Endodermal cell (in vitro differentiated cells): ENCODE data around the gene CPED1. TPM values are rescaled to one million over a fixed set of nuclear protein-coding genes. Genes with fewer than 3 reads are reported as not detected.
"Not testable (repeated sequence)": the region's sequence is repeated elsewhere in the genome, so short reads cannot be mapped to it uniquely, and the experiment has no call there.

ENCODE experiments used
- DNase-seq: peaks from one replicate; pipeline ENCODE4 v3.0.0-alpha.2; 2017
- H3K27ac ChIP-seq: 2 replicates; pipeline ENCODE4 v1.5.1; 2013; ENCODE audit warnings: mild to moderate bottlenecking, low read depth, low read length, moderate library complexity
- H3K27me3 ChIP-seq: 2 replicates; pipeline ENCODE4 v1.6.1; 2013; ENCODE audit warnings: mild to moderate bottlenecking, low read length, moderate library complexity; ENCODE audit not compliant: insufficient read depth, control insufficient read depth, poor library complexity, severe bottlenecking
- H3K36me3 ChIP-seq: 2 replicates; pipeline ENCODE4 v1.7.0; 2013; ENCODE audit warnings: mild to moderate bottlenecking, low read length, moderate library complexity; ENCODE audit not compliant: control insufficient read depth, insufficient read depth
- H3K4me1 ChIP-seq: one replicate; pipeline ENCODE4 v1.7.0; 2013; ENCODE audit warnings: low read length; ENCODE audit not compliant: control insufficient read depth, insufficient read depth
- H3K4me3 ChIP-seq: 2 replicates; pipeline ENCODE4 v1.5.1; 2013; ENCODE audit warnings: mild to moderate bottlenecking, low read length, moderate library complexity
- H3K9ac ChIP-seq: 2 replicates; pipeline ENCODE4 v1.6.1; 2013; ENCODE audit warnings: mild to moderate bottlenecking, low read length, moderate library complexity; ENCODE audit not compliant: poor library complexity, severe bottlenecking; ENCODE audit errors: extremely low read depth
- H3K9me3 ChIP-seq: 2 replicates; pipeline ENCODE4 v1.6.1; 2013; ENCODE audit warnings: mild to moderate bottlenecking, low read length, moderate library complexity; ENCODE audit not compliant: control insufficient read depth
- H3K27ac Mint-ChIP-seq: 2 replicates; pipeline ENCODE4 v1.8.0; 2020; ENCODE audit warnings: mixed read lengths
- H3K27me3 Mint-ChIP-seq: 2 replicates; pipeline ENCODE4 v1.8.0; 2021; ENCODE audit warnings: mild to moderate bottlenecking, mixed read lengths; ENCODE audit not compliant: insufficient read depth
- H3K36me3 Mint-ChIP-seq: 2 replicates; pipeline ENCODE4 v1.8.0; 2020; ENCODE audit warnings: low read depth, mixed read lengths
- H3K4me1 Mint-ChIP-seq: 2 replicates; pipeline ENCODE4 v1.8.0; 2020; ENCODE audit warnings: mixed read lengths
- H3K4me3 Mint-ChIP-seq: 2 replicates; pipeline ENCODE4 v1.8.0; 2020; ENCODE audit warnings: mild to moderate bottlenecking, moderate library complexity, mixed read lengths
- H3K9me3 Mint-ChIP-seq: 2 replicates; pipeline ENCODE4 v1.8.0; 2020; ENCODE audit warnings: mild to moderate bottlenecking, mixed read lengths
- CTCF ChIP-seq: fragments of 200-600 bp; sonication (generic); conservative IDR thresholded peaks from 2 replicates; pipeline ENCODE4 v1.5.0; 2021; ENCODE audit warnings: antibody characterized with exemption, mild to moderate bottlenecking
- WGBS, 2 experiments: methylation state at CpG; one replicate each; pipeline versions ENCODE4 v1.1.5 to v1.1.7; 2013; ENCODE audit warnings: missing lambda C conversion rate in 2 of 2, mixed read lengths in 1 of 2; ENCODE audit not compliant: insufficient coverage in 1 of 2, insufficient read length in 1 of 2; 5-methylcytosine and 5-hydroxymethylcytosine counted together
- total RNA-seq, 2 donors: library from RNA; stranded (reverse); fragmentation: NEBNext Ultra II Directional in 1 of 2; extraction: Animal tissue kit (Norgen Biotek cat#: 25700) in 1 of 2; gene quantifications; 2 replicates in 1 of 2; 3 replicates in 1 of 2; pipeline ENCODE4 v1.2.1, GENCODE V29; 2021

CPED1 gene
- total RNA-seq, 2 donors from 2014 or later: 1.1 TPM; not detected in 1

DNA sequence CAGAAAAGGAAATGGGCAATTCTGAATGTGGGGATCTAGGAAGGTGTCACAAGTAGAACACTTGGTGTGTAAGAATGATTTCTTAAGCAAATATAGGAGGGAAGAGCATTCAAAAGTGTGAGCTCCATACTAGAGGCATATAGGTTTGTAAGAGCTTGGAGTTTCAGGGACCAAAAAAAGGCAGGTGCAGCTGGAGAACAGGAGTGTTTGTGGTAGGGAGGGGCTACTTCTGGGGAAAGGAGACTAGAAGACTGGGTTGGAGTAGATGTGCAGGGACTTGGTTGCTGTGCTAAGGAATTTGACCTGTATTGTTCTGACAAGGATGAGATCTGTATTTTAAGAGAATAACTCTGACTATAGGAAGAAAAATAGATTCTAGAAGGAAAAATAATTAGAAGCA, 46.4 kb downstream of the CPED1 start:
- no peaks in the 10 kb centered on the region for H3K27me3 ChIP-seq
- no peak overlapping the region for H3K4me3 ChIP-seq
- Mint-ChIP-seq H3K9me3 (no peaks in the 10 kb centered on the region), H3K36me3 (no peaks in the 10 kb centered on the region), H3K4me3 (no peak overlapping the region), H3K4me1 (peaks cover 11% of the 10 kb centered on the region), H3K27ac (no peak overlapping the region), H3K27me3 (no peaks in the 10 kb centered on the region)
- no peaks in the 10 kb centered on the region for H3K36me3 ChIP-seq
- no peaks in the 10 kb centered on the region for H3K9me3 ChIP-seq
- H3K9ac ChIP-seq: no peak overlapping the region
- no peak overlapping the region for H3K27ac ChIP-seq
- TF ChIP-seq CTCF: no peak
- no peaks in the 10 kb centered on the region for H3K4me1 ChIP-seq
- no peak for DNase-seq

DNA sequence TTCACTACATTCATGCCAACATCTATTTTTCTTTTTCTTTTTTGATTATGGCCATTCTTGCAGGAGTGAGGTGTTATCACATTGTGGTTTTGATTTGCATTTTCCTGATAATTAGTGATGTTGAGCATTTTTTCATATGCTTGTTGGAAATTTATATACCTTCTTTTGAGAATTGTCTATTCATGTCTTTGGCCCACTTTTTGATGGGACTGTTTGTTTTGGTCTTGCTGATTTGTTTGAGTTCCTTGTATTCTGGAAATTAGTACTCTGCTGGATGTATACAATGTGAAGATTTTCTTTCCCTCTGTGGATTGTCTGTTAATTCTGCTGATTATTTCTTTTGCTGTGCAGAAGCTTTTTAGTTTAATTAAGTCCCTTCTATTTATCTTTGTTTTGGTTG, 48.3 kb downstream of the CPED1 start:
- not testable (repeated sequence) for H3K4me3 Mint-ChIP-seq, H3K4me3 ChIP-seq
- H3K4me1 Mint-ChIP-seq: peaks cover 11% of the 10 kb centered on the region

GRCh38 chr7:121037329-121037728, 48.8 kb downstream of the CPED1 start:
- not testable (repeated sequence) for H3K9me3 ChIP-seq, H3K4me3 Mint-ChIP-seq, H3K9ac ChIP-seq, H3K27ac Mint-ChIP-seq, H3K27ac ChIP-seq, H3K4me1 ChIP-seq, H3K9me3 Mint-ChIP-seq, H3K27me3 Mint-ChIP-seq, H3K27me3 ChIP-seq, H3K4me3 ChIP-seq, H3K36me3 Mint-ChIP-seq, DNase-seq, H3K4me1 Mint-ChIP-seq, H3K36me3 ChIP-seq
- WGBS, 2 experiments: 80 to 90% methylated on average over 1 to 2 of the region's 2 CpGs

More for the DNA sequence above, 48.3 kb downstream of the CPED1 start:
- not testable (repeated sequence) for H3K36me3 ChIP-seq, DNase-seq, H3K9ac ChIP-seq, H3K27me3 Mint-ChIP-seq, H3K27ac ChIP-seq, H3K36me3 Mint-ChIP-seq, H3K27ac Mint-ChIP-seq, H3K9me3 Mint-ChIP-seq, H3K9me3 ChIP-seq, H3K4me1 ChIP-seq, H3K27me3 ChIP-seq

- Mint-ChIP-seq H3K4me3 (no peak overlapping the region), H3K36me3 (no peaks in the 10 kb centered on the region), H3K4me1 (peaks cover 4% of the 10 kb centered on the region), H3K9me3 (no peaks in the 10 kb centered on the region), H3K27me3 (no peaks in the 10 kb centered on the region), H3K27ac (no peak overlapping the region)
- Histone ChIP-seq H3K27ac (no peak overlapping the region), H3K4me1 (no peaks in the 10 kb centered on the region), H3K9me3 (no peaks in the 10 kb centered on the region), H3K4me3 (no peak overlapping the region), H3K9ac (no peak overlapping the region), H3K27me3 (no peaks in the 10 kb centered on the region), H3K36me3 (no peaks in the 10 kb centered on the region)
- WGBS, 2 experiments: 94 to 100% methylated on average over 1 to 4 of the region's 4 CpGs
- DNase-seq: no peak
- no peak for TF ChIP-seq CTCF
Measured at GRCh38 chr7:121037957-121038716, 49.6 kb downstream of the CPED1 start.
